DMS79 treated with DMSO at 0.1 percent for 48 hours (cell line): ENCODE measurements around the gene SAP25.
"Not testable (repeated sequence)": the region's sequence is repeated elsewhere in the genome, so short reads cannot be mapped to it uniquely, and the experiment has no call there.

Source experiments
- DNase-seq: peaks from one replicate; lab custom pipeline; 2025; lab: John Stamatoyannopoulos, UW

SAP25 gene

DNA sequence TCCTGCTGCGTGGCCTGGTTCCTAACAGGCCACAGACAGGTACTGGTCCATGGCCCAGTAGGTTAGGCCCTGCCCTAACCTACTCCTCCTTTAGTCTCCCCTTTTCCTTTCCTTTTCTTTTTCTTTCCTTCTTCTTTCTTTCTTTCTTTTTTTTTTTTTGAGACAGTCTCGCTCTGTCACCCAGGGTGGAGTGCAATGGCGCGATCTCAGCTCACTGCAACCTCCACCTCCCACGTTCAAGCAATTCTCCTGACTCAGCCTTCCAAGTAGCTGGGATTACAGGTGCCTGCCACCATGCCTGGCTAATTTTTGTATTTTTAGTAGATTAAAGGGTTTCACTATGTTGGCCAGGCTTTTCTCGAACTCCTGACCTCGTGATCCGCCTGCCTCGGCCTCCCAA, 37.7 kb downstream of the SAP25 start:
- not testable (repeated sequence) for DNase-seq

DNA sequence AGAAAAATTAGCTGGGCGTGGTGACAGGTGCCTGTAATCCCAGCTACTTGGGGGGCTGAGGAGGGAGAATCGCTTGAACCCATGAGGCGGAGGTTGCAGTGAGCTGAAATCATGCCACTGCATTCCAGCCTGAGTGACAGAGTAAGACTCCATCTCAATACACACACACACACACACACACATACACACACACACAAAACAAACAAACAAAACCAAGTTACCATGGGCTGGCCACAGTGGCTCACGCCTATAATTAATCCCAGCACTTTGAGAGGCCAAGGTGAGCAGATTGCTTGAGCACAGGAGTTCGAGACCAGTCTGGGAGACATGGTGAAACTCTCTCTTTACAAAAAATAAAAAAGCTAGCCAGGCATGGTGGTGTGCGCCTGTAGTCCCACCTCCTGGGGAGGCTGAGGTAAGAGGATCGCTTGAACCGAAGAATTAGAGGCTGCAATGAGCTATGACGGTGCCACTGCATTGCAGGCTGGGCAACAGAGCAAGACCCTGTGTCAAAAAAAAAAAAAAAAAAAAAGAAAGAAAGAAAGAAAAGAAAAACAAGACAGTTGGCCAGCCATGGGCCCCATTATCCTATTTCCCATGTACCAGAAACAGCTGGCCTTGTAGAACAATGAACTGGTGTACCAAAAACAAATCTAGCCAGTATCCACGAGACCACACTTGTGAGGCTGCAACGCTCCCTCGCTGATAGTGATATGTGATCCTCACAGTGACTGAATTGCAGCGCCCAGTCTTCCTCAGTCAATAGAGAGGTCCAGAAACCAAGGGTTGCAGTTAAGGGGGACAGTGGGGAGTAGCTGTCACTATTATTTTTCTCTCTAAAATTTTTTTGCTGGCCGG, 41.3 kb downstream of the SAP25 start:
- DNase-seq = no peak

DNA sequence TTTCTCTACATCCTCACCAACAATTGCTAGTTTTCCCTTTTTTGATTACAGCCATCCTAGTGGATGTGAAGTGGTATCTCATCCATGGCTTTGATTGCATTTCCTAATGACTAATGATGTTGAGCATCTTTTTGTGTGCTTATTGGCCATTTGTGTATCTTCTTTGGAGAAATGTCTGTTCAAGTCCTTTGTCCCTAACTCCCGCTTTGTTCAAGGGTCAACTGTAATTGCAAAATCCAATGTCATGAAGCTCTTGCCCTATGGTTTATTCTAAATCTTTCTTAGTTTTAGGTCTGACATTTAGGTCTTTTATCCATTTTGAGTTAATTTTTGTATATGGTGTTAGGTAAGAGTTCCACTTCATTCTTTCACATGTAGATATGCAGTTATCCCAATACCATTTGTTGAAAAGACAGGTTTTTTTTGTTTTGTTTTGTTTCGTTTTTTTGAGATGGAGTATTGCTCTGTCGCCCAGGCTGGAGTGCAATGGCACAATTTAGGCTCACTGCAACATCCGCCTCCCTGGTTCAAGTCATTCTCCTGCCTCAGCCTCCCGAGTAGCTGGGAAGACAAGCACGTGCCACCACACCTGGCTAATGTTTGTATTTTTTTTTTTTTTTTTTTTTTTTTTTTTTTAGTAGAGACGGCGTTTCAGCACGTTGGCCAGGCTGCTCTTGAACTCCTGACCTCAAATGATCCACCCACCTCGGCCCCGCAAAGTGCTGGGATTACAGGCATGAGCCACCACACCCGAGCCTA, 45.4 kb downstream of the SAP25 start:
- DNase-seq = not testable (repeated sequence)

DNA sequence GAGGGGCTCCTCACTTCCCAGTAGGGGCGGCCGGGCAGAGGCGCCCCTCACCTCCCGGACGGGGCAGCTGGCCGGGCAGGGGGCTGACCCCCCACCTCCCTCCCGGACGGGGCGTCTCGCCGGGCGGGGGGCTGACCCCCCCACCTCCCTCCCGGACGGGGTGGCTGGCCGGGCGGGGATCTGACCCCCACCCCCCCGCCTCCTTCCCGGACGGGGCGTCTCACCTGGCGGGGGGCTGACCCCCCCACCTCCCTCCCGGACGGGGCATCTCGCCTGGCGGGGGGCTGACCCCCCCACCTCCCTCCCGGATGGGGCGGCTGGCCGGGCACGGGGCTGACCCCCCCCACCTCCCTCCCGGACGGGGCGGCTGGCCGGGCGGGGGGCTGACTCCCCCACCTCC, 50.5 kb downstream of the SAP25 start:
- DNase-seq = not testable (repeated sequence)
